GM23338 (cell line): ENCODE measurements around the gene LCTL.

ENCODE experiments used
- CTCF ChIP-seq, 2 experiments: fragments of 200-600 bp in 1 of 2; sonication (generic) in 1 of 2; conservative IDR thresholded peaks; 2 replicates each; pipeline versions ENCODE4 v1.5.1 to v1.6.1; 2016 to 2017; ENCODE audit warnings: antibody characterized with exemption in 2 of 2, low read depth in 2 of 2, mild to moderate bottlenecking in 2 of 2, moderate library complexity in 1 of 2
- EZH2 ChIP-seq: fragments of 200-600 bp; sonication (generic); IDR thresholded peaks from one replicate; pipeline ENCODE4 v1.8.0; 2017; ENCODE audit warnings: antibody characterized with exemption, mild to moderate bottlenecking, low read depth; ENCODE audit not compliant: unreplicated experiment
- EZH2phosphoT487 ChIP-seq: fragments of 200-600 bp; sonication (generic); IDR thresholded peaks from one replicate; pipeline ENCODE4 v1.8.1; 2018; ENCODE audit warnings: antibody characterized with exemption; ENCODE audit not compliant: unreplicated experiment
- POLR2AphosphoS5 ChIP-seq: IDR thresholded peaks from 2 replicates; pipeline ENCODE4 v1.6.1; 2016; ENCODE audit warnings: antibody characterized with exemption, low read depth
- REST ChIP-seq: IDR thresholded peaks from one replicate; pipeline ENCODE4 v1.6.1; 2018; ENCODE audit warnings: antibody characterized with exemption; ENCODE audit not compliant: unreplicated experiment

GRCh38 chr15:66608159-66608558, 42.4 kb upstream of the LCTL start:
- TF ChIP-seq REST (no peak), CTCF (conservative IDR thresholded peaks at IDR 0.05; ENCODE audit: low read depth in 2 of 2) (no peak), POLR2AphosphoS5 (no peak), EZH2 (no peak), EZH2phosphoT487 (no peak)
